Lower leg skin (tissue), 3 donors: Measurements from ENCODE around the gene EML1.

Experiments
- POLR2A ChIP-seq, 2 donors: fragments of 450-650 bp; IDR thresholded peaks; one replicate each; pipeline ENCODE4 v1.6.1; 2016 to 2017; ENCODE audit warnings: antibody characterized with exemption in 2 of 2, mild to moderate bottlenecking in 1 of 2, moderate library complexity in 1 of 2
- TF ChIP-seq, protein P1 (sequence below), 3 donors: fragments of 450-650 bp; IDR thresholded peaks; one replicate each; pipeline ENCODE4 v1.5.1; 2016; ENCODE audit warnings: antibody characterized with exemption in 3 of 3, mild to moderate bottlenecking in 3 of 3, moderate library complexity in 2 of 3

DNA sequence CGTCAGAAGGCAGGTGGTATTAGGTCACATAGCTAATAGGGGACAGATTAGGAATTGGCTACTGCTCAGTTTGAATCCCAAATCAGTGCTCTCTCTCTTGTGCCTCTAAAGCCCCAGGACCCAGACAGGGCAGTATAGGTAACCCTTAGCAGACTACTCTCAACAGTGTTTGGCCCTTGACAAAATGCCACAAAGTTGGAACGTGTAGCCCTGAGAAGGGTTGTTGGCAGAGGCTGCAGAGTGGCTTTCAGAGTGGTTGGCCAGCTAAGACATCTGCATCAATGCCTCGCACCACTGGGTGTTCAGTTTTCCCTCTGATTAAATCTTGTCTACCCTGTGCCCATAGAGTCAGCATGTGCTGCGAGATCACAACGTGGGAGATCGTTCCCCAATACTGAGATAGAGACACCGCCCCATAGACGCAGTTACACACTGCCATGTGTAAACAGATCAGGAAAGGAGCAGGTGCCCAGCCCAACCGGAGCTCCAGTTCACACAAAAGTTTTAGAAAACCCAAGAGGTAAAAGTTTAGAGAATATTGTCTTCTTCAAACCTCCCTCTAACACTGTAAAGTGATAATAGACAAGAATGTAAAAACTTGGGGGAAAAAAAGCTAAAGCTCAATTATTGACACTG, 48.3 kb downstream of the EML1 start:
- TF ChIP-seq, protein P1, sequence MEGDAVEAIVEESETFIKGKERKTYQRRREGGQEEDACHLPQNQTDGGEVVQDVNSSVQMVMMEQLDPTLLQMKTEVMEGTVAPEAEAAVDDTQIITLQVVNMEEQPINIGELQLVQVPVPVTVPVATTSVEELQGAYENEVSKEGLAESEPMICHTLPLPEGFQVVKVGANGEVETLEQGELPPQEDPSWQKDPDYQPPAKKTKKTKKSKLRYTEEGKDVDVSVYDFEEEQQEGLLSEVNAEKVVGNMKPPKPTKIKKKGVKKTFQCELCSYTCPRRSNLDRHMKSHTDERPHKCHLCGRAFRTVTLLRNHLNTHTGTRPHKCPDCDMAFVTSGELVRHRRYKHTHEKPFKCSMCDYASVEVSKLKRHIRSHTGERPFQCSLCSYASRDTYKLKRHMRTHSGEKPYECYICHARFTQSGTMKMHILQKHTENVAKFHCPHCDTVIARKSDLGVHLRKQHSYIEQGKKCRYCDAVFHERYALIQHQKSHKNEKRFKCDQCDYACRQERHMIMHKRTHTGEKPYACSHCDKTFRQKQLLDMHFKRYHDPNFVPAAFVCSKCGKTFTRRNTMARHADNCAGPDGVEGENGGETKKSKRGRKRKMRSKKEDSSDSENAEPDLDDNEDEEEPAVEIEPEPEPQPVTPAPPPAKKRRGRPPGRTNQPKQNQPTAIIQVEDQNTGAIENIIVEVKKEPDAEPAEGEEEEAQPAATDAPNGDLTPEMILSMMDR (IDR thresholded peaks at IDR 0.05), result no peak
- TF ChIP-seq POLR2A (IDR thresholded peaks at IDR 0.05), result no peak
